HG03097 (cell line): ENCODE results near the gene STK38.

ENCODE experiments used
- ATAC-seq: cut with Tn5 transposase; IDR thresholded peaks from one replicate; pipeline ENCODE4 v1.9.1; 2021; ENCODE audit not compliant: unreplicated experiment, low FRiP score

Gene STK38

DNA sequence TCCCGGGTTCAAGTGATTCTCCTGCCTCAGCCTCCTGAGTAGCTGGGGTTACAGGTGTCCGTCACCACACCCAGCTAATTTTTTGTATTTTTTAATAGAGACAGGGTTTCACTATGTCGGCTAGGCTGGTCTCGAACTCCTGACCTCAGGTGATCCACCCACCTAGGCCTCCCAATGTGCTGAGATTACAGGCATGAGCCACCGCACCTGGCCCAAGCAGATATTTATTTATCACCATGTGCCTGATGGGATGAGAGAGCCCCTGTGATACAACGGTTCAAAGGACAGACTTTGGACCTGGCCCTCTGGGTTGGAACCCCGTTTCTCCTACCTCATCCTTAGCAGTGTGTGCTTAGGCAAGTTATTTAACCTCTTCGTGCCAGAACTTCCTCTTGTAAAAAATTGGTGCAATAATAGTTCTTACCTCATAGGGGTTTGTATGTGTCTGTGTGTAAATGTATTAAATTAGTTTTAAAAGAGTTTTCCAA lies 19.2 kb upstream of the STK38 start:
- ATAC-seq, result no peak

DNA sequence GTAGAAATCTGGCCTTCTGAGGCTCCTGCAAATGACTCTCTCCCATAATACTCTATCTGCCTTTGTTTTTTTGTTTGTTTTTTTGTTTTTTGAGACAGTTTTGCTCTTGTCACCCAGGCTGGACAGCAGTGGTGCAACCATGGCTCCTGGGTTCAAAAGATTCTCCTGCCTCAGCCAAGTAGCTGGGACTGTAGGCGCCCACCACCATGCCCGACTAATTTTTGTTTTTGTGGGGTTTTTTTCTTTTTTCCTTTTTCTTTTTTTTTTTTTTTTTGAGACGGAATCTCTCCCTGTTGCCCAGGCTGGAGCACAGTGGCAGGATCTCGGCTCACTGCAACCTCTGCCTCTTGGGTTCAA lies 16.6 kb upstream of the STK38 start:
- no peak for ATAC-seq

DNA sequence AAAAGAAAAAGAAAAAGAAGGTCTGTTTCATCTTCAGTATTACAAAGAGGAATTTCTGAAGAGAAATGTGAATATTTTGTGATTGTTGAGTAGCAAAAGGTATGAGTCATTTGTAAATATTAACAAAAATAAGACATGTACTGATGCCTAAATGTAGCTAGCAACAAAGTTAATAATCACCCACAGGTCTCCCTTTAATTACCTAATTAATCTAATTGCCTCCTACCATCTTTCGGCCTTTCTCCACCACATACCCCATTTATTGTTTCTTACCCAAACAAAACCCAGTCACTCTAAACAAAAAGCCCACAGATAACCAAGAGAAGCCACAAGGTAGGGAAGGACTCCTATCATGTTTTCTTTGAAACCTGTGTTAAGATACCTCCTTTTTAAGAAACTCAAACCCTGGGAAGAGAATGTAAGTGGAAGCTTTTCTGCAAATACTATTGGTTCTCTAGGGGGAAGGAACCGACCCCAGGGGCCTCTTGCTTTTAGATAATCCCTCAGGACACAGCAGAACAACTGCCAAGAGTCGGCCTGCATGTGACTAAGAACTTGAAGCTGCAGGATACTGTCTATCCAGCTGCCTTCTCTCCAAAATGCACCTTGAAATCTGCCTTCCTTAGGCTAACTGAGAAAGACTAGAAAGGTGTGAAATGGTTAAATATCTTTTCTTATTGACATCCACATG lies 16.1 kb upstream of the STK38 start:
- no peak for ATAC-seq

DNA sequence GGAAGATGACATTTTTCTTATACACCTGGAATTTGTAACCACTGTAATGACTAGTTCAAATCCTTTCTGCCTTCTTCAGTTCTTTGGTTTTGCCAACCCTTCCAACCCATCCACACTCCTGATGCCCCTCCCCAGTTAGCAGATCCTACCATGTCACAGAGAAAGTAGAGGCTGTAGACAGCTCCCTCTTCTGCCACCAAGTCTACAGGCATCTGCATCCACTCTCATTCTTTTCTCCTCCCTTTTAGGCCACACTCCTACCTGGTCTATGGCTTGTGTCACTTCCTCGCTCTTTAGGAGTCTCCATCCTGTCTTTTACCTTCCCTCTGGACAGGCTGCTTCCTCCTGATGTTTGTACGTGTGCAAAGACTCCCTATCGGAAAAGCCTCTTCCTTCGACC lies 13.5 kb upstream of the STK38 start:
- no peak for ATAC-seq

DNA sequence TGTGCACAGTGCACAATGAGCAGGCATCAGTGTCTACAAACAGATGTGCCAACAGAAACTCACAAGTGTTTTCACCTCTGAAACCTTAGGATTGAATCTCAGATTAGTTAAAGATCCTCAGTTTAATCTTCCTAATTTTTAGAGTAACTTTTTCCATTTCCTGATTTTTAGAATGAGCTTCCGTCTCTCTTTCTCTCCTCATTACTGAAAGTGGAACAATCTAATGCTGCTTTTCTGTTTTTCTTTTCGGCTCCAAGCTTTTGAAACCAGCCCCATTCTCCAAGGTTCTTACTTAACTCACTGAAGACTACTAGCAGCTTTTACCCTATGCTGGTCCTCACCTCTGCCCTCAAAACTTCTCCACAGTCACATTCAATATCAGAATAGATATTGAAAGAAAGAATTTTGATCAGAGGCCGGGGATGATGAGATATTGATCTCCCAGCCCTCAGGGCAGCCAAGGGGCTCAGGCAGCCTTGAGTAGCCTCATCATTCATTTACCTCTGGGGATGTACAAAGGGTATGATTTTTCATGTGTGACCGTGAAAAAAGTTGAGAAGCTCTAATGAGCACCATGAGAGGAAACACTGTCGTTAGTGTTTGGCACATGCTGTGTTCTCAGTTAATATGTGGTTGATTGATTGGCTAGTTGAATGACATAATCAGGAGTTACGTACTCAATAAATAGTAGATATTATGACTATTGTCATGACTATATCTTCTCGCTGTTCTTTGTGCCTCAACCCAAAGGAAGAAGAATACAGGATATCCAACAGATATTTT lies 11.9 kb upstream of the STK38 start:
- ATAC-seq, result no peak

DNA sequence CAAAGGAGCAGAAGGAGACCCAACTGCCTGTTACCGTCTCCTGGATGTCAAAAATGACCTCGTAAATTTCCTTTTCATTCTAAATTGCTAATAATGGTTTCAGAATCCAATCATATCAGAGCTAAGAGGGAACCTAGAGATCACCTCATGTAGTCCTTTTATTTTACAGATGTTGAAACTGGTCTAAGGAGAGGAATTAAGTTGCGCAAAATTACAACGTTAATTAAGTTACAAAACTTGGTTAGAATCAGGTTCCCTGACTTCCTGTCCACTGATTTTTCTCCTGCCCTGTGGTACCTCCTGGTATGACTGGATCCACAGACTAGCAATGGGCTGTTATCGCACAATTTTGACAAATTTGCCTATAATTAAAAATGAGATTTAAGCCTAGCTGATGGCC lies 9.0 kb upstream of the STK38 start:
- no peak for ATAC-seq

DNA sequence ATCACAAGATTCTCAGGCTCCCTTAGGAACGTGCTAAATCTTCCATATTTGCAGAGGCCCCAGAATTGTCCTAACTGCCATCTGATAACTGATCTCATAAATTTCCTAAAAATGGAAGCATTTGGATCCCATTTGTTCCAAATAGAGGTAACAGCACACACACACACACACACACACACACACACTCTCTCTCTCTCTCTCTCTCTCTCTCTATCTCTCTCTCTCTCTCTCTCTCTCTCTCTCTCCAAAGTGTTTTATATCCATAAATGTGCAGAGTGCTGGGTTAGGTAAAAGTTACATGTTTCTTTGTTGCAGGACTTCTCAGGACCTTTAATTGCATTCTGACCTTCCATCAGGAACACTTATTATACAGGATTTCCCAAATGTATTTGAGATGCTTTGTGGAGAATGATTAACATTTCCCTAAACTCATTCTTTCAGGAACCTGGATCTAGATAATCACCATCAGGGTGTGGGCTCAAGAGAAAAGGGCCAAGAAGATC lies 8.5 kb upstream of the STK38 start:
- no peak for ATAC-seq

DNA sequence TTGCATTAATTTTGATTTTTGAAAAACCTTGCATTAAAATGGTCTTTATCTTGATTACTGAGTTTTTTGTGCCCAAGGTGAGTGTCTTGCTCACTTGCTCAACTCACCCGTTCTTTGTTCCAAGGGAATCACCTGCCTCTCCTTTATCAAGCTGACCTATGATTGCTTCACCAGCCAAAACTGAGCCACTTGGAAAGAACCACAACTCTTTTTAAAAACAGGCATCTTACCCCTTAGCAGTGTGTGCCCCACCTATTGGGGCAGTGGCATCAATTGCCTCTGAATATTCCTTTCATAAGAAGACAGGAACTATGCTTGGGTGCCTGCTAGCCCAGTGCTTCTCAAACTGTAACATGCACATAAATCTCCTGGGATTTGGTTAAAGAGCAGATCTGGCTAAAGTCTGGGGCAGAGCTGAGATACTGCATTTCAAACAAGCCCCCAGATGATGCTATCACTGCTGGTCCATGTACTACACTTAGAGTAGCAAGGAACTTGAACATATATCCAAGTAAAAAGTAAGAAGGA lies 3.3 kb upstream of the STK38 start:
- no peak for ATAC-seq

DNA sequence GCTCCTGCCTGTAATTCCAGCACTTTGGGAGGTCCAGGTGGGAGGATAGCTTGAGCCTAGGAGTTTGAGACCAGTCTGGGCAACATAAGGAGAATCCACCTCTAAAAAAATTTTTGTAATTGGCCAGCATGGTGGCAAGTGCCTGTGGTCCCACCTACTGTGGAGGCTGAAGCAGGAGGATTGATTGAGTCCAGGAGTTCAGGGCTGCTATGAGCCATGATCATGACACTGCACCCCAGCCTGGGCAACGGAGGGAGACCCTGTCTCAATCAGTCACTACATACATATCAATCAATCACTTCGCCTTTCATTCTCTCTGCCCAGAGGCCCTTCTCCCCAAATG lies 1.1 kb upstream of the STK38 start:
- no peak for ATAC-seq

DNA sequence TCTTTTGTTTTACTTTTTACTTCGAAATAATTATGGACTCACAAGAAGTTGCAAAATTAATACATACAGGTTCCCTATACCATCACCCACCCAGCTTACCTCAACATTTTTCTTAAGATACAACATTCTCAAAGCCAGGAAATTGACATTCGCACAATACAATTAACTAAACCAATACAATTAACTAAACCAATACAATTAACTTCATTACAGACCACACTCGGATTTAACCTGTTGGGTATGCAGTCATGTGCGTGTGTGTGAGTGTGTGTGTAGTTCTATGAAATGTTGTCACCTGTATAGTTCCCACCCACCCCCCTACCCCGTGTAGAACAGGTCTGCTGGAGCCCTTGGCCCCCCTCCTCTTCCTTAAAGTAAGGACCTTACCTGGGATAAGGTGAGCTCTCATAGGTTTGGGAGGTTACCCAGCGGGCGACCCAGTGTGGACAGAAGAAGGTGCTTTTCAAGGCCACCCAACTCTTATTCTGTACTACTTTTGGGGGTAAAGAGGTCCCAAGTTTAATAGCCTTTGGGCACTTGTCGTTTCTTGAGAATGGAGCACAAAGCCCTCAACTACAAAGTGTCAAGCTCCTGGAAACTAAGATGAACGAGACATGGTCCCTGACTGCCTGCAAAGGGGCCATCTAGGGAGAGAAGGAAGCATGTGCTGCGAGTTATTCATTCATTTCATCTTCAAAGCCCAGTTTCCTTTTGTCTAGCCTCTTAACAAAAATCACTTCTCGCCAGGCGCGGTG lies 544 bp upstream of the STK38 start:
- ATAC-seq, result no peak

DNA sequence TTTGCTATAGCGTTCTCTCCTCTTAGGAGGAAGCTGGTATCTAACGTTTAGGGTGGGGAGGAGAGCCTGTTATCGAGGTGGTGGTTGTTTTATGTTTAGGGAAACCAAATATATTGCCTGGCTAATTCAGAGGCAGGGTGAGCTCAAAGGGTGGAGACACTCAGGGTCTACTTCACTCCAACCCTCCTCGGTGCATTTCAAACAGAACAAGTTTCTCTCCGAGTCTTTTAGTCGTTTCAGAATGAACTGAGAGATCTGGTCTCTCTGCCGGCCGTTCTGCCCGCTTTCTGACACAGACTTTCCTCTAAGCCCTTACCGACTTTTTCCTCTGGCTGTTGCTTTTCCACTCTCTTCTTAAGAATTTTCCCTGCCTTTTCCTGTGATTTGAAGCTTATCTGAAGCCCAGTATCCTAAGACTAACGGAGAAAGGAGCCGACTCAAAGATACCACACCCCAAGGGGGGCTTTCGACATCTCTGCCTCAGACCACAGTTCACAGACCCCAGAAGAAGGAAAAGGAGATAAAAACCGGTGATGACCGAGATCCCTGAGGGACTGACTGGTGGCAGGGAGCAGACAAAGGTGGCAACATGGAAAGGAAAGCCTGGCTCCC lies 865 bp downstream of the STK38 start:
- ATAC-seq, result no peak

DNA sequence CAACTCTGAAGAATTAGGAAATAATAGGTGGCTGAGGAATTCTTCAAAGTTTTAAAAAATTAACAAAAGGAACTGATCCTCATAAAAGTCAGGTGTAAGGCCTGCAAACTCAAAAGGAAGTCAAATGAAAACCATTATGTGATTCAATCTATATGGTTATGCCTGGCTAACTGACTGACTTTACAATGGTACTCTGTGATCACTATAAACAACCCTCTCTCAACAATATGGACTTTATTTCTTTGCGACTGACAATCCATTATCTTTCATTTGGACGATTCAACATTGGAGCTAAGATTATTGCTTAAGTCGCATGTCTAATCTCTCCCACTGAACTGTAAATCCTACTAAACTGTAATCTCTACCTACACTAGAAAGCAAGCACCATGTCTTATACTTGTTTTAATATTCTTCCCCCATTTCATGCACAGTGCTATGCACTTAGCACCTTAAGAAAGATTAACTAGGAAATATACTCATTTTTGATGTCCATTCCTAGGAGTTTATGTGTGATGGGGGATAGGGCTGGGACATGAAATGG lies 1.4 kb downstream of the STK38 start:
- no peak for ATAC-seq

DNA sequence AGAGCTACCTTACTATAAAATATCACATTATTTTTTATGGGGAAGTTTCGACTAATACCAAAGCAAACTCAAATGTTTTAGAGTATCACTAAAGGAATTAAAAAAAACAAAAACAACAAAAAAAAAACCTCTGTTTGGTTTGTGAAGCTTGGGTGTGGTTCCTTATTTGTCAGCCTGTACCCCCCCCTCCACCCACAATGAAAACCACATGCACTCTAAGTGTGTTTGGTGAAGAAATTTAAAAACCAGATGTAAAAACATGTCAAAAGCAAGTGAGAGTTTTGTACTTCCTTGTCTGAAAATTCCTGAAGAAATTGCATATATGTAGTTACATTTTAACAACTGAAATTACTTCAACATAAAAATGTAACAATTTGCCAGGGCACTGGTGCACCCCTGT lies 3.1 kb downstream of the STK38 start:
- no peak for ATAC-seq

DNA sequence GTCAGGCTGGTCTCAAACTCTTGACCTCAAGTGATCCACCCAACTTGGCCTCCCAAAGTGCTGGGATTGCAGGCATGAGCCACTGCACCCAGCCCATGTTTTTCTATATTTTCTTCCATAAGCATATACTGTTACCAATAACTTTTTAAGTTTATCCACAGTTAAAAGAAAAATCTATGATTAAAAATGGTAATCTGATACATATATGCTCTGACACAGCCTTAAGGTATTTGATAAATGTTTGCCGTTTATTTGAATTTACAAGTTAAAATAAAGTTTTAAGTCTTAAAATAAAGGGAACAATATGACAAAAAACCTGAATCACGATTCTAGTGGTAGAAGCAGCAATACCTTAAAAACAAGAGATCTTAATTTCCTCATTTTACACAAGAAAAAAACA lies 5.2 kb downstream of the STK38 start:
- ATAC-seq, result no peak

DNA sequence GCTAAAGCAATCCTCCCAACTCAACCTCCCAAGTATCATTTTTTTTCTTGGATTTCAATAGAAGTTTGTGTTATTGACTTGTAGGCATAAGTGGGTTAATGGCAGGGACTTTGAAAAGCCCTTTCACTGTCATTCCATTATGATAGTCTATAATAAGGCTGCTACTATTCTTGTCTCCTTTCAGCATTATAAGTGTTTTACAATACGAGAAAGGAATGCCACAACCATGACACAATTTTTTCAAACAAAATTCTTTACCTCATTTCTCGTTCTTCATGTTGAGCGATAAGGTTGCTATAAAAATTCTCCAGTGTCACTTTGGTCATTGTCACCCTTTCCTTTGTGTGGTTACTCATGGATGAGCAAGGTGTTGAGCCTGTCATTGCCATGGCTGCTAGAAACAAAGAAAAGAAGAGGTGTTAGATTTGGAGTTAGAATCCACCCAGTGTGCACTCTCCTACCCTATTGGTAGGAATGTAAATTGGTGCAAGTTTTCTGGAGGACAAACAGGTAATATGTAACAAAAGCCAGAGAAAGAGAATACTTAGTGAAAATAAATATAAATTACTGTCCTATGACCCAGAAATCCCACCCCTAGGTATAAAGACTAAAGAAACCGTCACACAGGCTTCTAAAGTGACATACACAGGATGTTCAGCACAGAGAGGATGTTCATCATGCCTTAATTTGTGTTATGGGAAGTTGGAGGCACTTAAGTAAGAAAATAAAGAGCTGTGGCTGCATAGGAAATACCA lies 7.3 kb downstream of the STK38 start:
- no peak for ATAC-seq

DNA sequence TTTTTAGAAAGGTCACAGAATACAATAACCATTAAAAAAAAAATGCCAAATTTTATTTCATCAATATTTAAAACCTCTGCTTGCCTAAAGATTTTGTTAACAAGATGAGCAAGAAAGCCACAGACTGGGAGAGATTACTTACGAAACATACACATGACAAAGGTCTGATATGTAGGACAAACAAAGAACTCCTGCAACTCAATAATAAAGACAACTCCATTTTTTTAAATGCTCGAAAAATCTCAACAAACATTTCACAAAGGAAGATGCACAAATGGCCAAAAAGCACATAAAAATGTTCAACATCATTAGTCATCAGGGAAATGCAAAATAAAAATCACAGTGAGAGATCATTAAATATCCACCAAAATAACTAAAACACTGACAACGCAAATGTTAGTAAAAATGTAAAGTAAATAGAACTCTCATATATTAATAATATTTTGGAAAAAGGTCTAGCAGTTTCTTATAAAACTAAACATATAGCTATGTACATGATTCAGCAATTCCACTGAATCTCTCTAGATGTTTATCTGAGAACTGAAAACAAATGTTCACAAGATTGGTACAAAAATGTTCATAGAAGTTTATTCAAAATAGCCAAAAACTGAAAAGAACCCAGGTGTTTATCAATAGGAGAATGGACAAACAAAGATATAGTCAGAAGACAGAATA lies 10.3 kb downstream of the STK38 start:
- no peak for ATAC-seq

DNA sequence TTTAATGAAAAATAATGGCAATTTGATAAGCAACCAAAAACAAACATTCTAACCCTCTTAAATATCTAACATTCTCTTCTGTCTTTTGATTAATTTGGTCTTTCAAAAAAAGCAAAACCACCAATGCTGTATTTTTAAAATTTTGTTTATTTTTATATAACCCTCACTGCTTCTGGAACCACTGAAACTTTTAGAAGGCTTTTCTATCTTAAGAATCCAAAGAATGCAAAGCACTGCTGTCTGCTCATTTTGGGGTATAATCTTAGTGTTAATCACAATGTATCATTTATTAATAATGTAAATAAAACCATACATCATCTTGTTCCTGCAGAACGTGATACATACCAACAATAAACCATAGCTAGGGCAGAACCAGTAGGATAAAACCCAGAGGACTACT lies 14.0 kb downstream of the STK38 start:
- no peak for ATAC-seq

DNA sequence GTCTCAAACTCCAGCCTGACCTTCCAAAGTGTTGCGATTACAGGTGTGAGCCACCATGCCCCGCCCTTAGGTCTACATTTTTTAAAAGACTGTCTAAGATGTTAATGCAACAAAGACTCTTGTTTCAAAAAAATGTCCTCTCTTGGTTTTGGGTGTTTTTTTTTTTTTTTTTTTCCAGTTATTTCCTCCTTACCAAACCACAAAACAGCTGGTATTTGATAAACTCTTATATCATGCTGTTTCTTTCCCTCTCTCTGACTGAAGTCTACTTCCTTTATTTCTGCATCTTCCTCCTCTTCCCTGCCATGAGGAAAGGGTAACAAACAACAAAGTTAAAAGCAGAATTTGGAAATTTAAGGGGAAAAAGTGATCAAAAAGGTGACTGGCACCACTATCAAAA lies 21.2 kb downstream of the STK38 start:
- ATAC-seq, result no peak

DNA sequence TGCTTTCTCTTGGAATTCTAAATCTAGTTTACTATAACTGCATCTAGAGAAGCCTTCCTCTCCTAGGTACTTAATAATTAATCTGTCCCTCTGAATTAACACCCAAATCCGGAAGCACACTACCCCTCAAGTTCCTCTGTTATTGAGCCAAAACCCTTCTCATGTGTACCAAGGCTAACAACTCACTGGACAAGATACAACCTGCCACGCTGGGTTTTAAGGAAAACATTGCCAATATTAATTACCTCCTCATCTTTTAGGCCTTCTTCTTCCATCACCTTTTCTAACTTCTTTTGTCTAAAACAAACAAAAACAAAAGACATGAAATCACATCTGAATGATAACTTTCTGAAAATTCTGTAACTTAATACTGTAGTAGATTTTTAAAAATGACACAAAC lies 21.9 kb downstream of the STK38 start:
- no peak for ATAC-seq
